Esophagus mucosa (tissue), 1 donor: ENCODE data around the gene SPOCK3. TPM values are rescaled to one million over a fixed set of nuclear protein-coding genes. Genes with fewer than 3 reads are reported as not detected.
A peak's percentile ranks its signal among the peaks of the same experiment; 100 is the strongest.
"Not testable (repeated sequence)": the region's sequence is repeated elsewhere in the genome, so short reads cannot be mapped to it uniquely, and the experiment has no call there.

Experiments used
- ATAC-seq: fragments of 200-7000 bp; cut with Tn5 transposase; one replicate; pipeline ENCODE4 v1.9.1; 2020
- total RNA-seq: library from RNA; stranded (reverse); gene quantifications from one replicate; pipeline ENCODE4 v1.2.4, GENCODE V29; 2023
- donor health status: DM: yes; HTN: yes; CAD: no.

SPOCK3 gene
- total RNA-seq, 1 donor from 2014 or later = not detected

DNA sequence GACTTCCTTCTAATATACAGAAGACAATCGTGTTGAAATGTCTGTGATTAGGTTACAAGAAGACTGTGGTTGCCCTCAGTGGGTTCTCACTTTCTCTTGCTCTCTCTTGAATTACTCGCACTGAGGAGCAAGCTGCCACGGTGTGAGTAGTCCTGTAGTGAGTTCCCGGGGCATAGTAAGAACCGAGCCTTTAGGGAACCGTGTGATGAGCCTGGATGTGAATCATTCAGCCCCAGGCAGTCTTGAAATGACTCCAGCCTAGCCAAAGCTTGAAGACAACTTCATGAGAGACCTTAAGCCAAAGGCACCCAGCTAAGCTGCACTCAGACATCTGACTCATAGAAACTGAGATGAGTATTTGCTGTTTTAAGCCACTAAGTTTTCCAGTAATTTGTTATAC is 292.7 kb downstream of the SPOCK3 start:
- ATAC-seq = peak; percentile 58

DNA sequence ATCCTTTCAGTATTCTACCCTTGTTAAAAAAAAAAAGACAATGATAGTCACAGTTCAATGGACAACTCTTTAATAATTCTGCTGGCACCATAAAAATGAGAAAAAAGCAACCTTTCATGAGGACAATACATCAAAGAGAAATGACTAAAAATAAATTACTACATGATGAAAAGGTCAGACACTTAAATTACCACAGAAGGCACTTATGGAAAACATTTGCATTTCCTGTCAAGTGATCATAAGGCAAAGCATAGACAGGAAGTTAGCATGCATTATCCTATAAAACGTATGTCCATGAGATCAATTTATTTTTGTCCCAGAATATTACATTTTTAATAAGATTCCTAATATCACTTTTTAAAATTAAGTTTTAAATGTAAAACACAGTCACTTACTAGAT is 303.8 kb downstream of the SPOCK3 start:
- no peak for ATAC-seq

DNA sequence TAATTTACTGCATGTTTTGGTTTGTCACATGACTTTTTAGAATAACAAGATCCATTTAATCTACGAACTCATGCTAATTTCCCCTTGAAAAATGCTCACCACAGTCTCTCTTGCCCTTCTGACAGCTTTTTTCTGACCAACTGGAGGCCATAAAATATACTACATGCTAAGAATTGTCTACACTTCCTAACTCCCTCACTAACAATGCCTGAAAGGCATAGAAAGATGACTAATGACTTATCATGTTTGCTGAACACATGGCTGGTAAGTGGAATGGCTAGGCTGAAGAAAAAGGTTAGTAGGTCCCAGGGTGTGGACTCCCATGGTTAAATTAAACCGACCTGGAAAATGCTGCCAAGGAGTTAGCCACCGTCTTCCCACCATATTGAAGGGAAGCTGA is 309.9 kb downstream of the SPOCK3 start:
- ATAC-seq = peak; percentile 41

DNA sequence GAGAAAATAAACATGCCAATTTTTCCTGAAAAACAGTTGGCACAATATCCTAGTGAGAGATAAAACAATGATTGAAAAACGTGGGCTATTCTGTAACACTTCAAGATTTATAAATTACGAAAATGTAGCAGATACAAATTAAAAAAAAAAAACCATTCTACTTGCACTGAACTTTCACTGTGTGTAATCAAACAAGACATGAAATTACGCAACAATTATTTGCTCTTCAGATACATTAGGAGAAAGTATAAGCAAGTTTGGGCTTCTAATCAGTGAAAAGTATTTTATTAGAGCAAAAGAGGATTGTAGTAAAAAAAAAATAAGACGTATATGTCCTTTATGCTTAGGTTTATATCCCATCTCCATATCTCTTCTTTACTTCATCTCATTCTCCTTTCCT is 320.4 kb downstream of the SPOCK3 start:
- ATAC-seq = no peak

DNA sequence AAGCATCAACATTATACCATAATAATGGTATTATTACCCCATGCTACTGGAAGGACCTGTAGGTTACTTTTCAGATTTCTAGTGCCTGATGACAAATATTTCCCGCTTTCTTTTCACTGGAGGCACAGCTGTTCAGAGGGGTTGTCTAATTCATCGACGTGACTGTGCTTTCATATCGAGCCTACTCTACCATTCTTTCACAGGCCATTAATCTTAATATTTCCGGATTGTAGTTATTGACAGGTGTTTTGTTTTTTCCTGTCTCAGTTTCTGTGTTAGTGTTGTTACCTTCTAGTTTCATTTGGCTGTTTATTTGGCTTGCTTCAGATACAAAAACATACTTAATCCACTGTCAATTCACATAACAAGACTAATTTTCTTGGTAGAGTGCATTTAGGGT is 330.9 kb downstream of the SPOCK3 start:
- no peak for ATAC-seq

DNA sequence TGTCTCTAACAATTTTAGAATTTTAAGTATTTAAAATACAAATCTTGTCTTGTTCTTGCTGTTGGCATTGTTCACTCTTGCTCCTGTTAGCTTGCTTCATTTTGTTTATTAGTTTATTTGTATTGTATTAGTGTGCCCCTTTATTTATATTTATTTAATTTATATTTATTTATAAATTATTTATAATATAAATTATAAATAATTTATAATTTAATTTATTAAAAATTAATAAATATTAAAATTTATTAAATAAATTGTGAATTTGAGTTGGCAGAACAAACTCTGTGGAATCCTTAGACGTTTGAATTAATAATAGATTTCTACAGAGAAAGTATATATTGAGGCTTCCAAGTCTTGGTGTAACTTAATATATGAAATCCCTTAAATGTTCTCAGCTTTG is 331.4 kb downstream of the SPOCK3 start:
- no peak for ATAC-seq

DNA sequence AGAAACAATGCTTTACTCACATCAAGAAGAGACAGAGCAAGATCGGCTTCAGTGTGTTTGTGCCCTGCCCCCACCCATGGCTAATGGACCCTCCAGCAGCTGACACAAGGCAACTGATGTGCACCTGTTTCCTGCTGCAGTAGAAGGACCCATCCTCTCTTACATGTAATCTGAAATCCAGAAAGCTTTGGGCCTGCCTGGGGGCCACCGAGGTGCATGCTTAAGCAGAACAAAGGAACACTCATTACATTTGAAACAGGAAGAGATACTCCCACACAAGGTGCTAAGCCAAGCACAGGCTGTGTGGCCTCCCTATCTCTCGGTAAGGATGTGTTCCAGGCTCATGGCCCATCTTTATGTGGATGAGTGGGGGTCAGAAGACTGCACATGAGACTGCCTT is 338.0 kb downstream of the SPOCK3 start:
- ATAC-seq = no peak

DNA sequence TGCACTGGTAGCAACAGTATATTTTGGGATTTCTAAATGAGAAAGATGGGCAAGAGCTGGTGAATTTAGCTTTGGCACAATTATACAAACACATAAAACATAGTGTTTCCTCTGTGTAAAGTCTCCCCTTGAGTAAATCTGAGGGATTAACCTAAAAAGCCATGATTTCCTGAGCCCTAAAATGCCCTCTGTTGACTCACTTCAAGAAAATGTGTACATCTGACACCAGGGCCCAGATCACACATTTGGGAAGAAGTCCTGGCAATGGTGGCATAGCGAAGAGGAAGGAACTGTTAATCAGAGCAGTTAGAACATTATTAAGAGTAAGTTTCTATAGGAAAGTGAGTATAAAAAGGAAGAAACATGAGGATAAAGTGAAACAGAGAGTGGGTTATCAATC is 338.5 kb downstream of the SPOCK3 start:
- ATAC-seq = no peak

DNA sequence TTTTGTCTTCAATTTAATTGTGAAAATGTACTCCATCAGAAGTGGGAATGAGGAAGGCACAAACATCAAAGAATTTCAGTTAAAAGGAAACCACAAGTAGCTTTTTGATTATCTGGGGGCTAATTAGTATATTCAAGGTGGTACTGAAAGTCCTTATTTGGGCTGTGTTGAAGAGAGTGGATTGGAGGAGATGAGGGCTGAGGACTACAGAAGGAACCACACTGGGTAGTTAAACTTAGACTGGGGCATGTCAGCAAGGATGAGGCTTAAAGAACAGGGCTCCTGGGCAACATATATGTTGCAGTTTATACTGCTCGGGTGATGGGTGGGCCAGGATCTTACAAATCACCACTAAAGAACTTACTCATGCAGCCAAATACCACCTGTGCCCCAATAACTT is 346.8 kb downstream of the SPOCK3 start:
- ATAC-seq = no peak

DNA sequence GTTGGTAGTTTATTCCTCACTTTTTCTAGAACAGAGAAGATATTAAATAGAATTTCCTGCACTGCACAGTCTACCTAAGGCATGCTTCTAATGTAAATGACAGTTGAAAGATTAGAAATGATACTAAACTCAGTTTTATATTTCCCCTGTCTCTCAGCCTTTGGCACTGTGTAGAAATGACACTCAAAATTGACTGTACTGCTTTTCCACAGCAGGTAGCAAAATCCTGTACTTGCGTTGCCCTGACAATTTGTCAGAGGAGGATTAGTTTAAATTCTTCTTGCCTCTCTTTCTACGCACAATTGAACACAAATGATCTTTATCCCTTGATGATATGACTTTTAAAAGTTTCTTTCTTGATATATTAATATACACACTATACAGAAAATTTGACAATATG is 347.6 kb downstream of the SPOCK3 start:
- no peak for ATAC-seq

DNA sequence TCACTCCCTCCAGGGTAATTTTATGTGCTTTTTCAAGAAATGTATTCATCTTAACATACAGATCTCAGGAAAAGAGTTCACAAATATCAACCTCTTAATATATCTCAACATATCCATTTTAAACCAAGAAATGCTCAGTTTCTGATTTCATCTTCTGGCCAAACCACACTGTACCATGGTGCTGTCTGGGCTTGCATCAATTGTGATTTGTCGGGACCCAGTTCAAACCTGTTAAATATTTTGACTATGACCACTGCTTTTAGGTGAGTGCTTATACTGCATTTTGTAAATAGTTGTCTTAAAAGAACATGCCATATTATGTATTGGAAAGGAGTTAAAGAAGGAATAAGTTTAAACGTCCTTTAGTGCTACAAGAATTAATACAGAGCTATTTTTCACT is 352.1 kb downstream of the SPOCK3 start:
- no peak for ATAC-seq

DNA sequence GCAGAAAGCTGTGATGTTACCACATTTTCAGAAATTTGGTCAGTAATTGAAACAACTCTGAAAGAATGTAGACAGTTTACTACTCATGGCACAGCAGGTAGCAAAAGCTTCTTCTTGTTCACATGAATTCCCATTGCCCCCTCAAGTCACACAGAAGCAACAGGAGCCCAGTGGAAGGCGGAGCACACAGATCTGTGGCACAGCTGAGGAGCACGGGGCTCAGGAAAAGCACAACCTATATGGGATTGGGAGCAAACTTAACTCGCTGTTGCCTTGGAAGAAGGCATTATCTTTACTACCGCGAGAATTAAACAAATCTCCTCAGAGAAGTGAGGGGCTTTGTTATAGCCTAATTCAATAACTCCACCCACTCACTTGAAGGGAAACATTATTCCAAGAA is 358.5 kb downstream of the SPOCK3 start:
- no peak for ATAC-seq

DNA sequence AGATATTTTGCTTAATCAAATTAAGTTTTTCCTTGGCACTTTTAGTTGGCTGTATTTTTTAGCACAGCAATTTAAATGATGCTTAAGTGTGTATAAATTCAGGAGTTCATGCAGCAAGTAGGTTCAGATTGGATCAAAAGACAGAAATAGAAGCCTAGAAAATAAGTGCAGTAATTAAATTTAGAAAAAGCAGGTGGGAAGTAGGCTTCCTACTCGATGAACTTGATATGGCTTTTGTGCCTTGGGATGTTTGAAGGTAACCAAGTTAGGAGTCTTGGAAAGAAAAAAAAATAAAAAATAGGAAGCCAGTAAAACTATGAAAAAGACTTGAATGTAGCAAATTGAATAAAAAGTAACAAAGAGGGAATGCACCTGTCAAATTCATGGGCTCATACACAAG is 372.3 kb downstream of the SPOCK3 start:
- no peak for ATAC-seq

DNA sequence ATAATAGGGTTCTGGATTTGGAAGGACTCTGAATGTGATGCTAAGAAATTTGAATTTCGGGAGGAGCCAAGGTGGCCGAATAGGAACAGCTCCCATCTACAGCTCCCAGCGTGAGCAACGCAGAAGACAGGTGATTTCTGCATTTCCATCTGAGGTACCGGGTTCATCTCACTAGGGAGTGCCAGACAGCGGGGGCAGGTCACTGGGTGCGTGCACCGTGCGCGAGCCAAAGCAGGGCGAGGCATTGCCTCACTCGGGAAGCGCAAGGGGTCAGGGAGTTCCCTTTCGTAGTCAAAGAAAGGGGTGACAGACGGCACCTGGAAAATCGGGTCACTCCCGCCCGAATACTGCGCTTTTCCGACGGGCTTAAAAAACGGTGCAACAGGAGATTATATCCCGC is 383.9 kb downstream of the SPOCK3 start:
- not testable (repeated sequence) for ATAC-seq

DNA sequence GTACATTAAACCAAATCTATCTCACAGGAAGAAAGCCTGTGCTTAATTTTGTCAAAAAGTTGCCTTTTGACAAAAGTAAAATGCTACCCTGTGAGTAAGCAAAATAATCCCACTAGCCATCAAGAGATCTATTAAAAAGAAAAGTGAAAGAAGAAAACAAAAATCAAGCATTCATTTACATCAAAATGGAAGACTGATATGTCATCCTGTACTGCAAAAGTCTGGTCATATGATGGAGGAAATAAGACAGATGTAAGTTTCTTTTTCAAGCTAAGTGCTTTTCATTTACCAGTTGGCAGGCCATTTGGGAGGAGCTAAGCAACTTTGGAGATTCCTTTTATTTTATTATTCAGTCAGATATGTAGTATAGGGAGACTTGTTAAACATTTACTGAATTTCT is 387.4 kb downstream of the SPOCK3 start:
- ATAC-seq = no peak

DNA sequence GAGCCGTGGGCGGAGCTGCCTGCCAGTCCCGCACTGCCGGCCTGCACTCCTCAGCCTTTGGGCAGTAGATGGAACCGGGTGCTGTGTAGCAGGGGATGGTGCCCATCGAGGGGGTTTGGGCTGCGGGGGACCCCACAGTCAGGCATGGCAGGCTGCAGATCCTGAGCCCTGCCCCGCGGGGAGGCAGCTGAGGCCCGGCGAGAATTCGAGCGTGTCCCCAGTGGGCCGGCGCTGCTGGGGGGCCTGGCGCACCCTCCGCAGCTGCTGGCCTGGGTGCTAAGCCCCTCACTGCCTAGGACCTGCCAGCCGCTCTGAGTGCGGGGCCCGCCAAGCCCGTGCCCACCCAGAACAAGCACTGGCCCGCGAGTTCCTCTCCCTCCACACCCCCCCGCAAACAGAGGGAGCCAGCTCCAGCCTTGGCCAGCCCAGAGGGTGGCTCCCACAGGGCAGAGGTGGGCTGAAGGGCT is 391.5 kb downstream of the SPOCK3 start:
- no peak for ATAC-seq

DNA sequence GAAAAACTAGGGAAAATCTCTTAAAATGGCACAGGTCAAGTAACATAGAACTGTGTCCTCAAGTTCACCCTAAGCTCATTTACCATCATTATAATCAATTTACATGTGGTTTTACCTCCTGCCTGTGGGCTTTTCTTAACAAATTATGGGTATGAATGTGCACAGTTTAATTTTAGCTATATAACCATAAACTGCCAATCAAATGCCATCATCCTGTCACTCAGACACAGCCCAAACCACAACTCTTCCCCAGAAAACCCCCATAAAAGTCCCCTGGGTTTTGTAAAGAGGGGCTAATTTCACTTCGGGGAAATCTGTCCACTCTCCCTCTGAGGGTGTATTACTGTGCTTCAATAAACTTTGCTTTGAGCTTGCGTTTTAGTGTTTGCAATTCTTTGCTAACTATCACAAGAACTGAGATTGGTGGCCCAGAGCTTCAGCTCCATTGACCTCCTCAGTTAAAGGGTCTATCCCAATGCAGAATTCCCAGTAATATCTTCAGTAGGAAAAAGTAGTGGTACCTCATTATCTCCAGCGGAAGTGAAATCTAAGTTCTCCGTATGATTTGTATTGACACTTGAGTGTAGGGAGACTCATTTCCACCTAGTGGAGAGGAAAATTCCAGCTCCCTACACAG is 394.6 kb downstream of the SPOCK3 start:
- ATAC-seq = no peak

DNA sequence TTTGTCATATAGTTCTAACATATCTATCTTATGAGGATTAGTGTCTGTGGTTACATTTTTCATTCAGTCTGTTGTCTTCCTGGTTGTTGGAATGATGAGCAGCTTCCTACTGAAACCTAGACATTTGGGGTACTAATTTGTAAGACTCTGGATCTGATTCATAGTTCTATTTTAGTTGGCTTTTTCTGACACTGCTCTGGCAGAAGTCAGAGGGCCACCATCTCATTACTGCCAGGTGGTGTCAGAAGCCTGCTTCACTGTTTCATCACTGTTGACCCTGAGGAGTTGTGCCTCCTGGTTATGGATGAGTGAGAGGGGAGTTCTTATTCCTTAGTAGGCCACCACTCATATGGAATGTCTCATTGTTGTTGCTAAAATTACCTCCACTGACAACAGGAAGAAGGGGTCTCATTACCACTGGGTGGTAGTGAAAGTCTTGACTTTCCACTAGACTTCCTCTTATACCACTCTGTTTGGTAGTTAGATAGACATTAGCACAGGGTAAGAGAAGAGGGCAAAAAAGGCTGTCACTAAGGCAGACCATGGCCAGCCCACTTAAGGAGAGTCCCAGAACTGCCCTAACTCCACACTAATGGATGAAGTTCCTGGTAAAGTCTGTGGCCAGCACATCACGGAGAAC is 395.2 kb downstream of the SPOCK3 start:
- ATAC-seq = no peak

DNA sequence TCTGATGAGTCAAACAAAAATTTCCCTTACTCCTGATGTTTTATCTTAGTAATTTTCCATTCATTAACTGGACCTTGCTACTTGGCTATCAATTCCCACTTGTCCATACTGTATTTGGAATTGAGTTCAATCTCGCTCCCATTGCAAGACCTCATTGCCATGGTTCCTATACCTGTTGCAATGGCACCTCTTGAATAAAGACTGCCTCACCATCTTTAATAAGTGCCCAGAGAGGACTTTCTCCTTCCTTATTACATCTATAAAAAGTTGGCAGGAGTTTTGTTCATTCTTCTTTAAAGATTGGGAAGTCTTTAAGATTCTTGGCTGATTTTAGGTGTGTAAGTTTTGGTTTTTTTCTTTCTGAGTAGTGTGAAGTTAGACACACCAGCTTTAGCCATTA is 397.4 kb downstream of the SPOCK3 start:
- ATAC-seq = no peak

DNA sequence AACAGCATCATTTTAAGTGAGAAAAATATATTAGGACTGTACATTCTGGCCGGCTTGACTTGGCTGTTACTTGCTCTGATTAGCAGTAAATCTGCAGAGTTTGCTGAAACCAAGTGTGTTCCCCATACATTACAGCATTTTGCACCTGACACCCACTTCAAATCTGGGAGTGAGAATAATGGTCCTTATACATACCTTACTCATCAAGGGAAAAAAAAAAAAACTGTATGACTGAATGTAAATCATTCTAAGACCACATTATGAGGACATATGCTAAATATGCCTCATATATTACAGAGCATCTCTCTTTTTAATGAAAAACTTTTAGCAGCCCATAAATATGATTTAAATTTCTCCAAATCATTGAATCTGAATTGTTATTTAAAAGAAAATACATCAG is 406.7 kb downstream of the SPOCK3 start:
- no peak for ATAC-seq

DNA sequence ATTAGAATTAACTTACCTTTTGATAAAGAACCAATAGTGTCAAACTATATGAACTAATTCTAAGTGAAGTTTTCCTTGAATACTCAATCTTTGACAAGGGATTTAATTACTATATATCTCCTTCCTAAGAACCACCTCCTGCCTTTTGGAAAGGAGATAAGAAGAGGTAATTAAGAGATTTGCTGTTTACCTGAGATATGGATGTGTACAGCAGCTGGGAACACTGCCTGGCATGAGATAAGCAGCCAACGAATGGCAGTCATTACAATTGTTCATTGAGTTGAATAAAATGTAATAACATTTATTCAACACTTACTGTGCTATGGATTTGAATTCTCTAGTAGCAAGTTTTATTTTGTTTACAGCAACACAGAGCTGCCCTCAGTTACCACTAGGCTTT is 407.1 kb downstream of the SPOCK3 start:
- ATAC-seq = no peak

DNA sequence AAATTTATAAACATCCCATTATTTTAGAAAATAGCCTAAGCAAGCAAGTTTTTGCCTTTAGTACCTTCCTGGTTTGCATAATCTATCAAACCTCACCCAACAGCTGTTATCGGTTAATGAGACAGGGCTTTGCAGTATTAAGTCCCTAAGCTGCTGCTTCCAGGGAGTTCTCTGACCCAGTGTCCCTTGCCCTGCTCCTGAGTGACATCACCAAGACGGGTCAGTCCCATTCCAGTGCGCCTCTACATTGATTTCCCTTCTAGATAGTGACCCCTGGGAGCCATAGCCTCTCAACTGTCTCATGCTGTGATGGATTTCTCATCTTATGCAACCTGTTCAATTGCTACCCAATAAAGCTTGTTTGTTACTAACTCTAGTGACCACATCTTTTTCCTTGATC is 410.4 kb downstream of the SPOCK3 start:
- no peak for ATAC-seq

DNA sequence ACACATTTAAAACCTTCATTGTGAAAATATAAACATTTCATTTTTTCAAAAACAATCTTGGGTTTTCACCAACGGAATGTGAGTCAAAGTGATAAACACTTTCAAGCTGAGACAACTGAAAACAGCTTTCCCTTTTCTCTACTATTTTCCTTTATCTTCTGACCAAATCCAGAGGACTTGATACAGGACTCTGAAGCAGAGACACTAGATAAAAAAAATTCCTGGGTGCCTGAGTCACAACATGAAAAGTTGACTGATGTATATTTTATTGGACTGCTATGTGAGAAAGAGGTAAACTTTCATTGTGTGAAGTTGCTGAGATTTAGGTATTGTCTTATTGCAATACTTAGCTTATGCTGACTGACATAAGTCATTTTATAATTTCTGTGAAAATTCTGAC is 411.2 kb downstream of the SPOCK3 start:
- ATAC-seq = no peak

DNA sequence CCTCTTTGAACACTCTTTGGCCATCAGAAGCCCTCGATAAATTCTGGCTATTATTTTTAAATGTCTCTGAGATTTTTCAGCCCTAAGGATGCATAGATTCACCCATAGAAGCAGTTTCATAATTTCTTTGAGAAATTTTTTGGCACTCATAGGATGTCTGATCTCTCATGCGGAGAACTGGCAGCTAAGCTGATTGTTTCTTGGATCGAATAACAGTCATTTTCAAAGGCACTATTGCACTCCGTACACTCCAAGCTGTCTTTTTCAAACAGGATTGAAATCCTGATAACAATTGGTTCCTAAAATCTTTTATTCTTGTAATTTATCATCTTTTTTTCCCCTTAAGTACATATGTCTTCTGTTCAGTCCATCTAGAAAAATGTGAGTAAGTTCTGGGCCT is 411.9 kb downstream of the SPOCK3 start:
- no peak for ATAC-seq

DNA sequence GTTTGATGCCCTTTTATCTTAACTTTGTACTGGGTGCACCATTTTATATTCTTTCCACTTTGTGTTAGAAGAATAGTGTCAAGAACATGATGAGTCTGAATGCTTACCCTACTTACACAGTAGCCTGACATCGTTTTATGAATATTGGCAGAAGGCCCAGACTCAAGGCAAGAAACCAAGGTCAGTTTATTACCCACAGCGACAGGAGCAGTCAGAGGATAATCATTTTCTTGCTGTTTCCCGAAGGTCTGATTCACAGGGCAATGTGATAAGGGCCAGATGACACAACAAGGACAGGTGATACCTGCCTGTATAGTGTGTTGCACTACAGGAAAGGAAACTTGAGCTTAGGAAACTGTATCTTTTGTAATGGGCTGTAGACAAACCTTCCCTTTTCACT is 417.4 kb downstream of the SPOCK3 start:
- no peak for ATAC-seq
